CD14-positive monocyte (primary cell): ENCODE data around the gene MRPS33. TPM values are rescaled to one million over a fixed set of nuclear protein-coding genes. Genes with fewer than 3 reads are reported as not detected.

ENCODE experiments used
- DNase-seq, 3 donors: peaks; one replicate each; pipeline ENCODE4 v3.0.0-alpha.2; 2011 to 2022
- H2AFZ ChIP-seq: 2 replicates; pipeline ENCODE4 v1.6.0; 2012; ENCODE audit warnings: mild to moderate bottlenecking, low read depth, low read length, inconsistent platforms; ENCODE audit not compliant: insufficient read depth, poor library complexity, severe bottlenecking
- H3K27ac ChIP-seq, 2 donors: 1 replicate in 1 of 2; 2 replicates in 1 of 2; pipeline ENCODE4 v1.5.1; 2012 to 2013; ENCODE audit warnings: low read length in 2 of 2, control low read depth in 1 of 2, inconsistent platforms in 1 of 2, low read depth in 1 of 2, mild to moderate bottlenecking in 1 of 2
- H3K27me3 ChIP-seq, 2 donors: one replicate each; pipeline versions ENCODE4 v1.6.0 to v1.6.1; 2011 to 2013; ENCODE audit warnings: low read length in 2 of 2; ENCODE audit not compliant: control insufficient read depth in 2 of 2, insufficient read depth in 2 of 2
- H3K36me3 ChIP-seq, 2 donors: replicated peaks in 1 of 2; 1 replicate in 1 of 2; 2 replicates in 1 of 2; pipeline versions ENCODE4 v1.5.1 to v1.6.1; 2012 to 2013; ENCODE audit warnings: low read length in 2 of 2, control low read depth in 1 of 2, inconsistent platforms in 1 of 2, mild to moderate bottlenecking in 1 of 2; ENCODE audit not compliant: insufficient read depth in 2 of 2, control insufficient read depth in 1 of 2
- H3K4me1 ChIP-seq, 2 donors: 1 replicate in 1 of 2; 2 replicates in 1 of 2; pipeline versions ENCODE4 v1.5.1 to v1.6.1; 2012 to 2013; ENCODE audit warnings: low read length in 2 of 2, control low read depth in 1 of 2, inconsistent platforms in 1 of 2, mild to moderate bottlenecking in 1 of 2, moderate library complexity in 1 of 2; ENCODE audit not compliant: insufficient read depth in 2 of 2, control insufficient read depth in 1 of 2
- H3K4me2 ChIP-seq: replicated peaks from 2 replicates; pipeline ENCODE3; 2012; ENCODE audit warnings: low read length, moderate library complexity, mild to moderate bottlenecking; ENCODE audit not compliant: poor library complexity, severe bottlenecking; ENCODE audit errors: extremely low read depth
- H3K4me3 ChIP-seq, 3 experiments: fragments of 200-600 bp in 1 of 3; sonication (generic) in 1 of 3; replicated peaks in 1 of 3; 1 replicate in 2 of 3; 2 replicates in 1 of 3; pipeline ENCODE4 v1.5.1; 2011 to 2013; ENCODE audit warnings: low read length in 3 of 3, mild to moderate bottlenecking in 3 of 3, control low read depth in 2 of 3, low read depth in 2 of 3, inconsistent platforms in 1 of 3, moderate library complexity in 1 of 3
- H3K79me2 ChIP-seq: 2 replicates; pipeline ENCODE4 v1.6.0; 2012; ENCODE audit warnings: mild to moderate bottlenecking, control low read depth, inconsistent platforms, low read length, moderate library complexity; ENCODE audit not compliant: insufficient read depth
- H3K9ac ChIP-seq: 2 replicates; pipeline ENCODE4 v1.6.0; 2017; ENCODE audit warnings: low read length, mild to moderate bottlenecking; ENCODE audit not compliant: insufficient read depth, poor library complexity, severe bottlenecking
- H3K9me3 ChIP-seq, 2 donors: replicated peaks in 1 of 2; 1 replicate in 1 of 2; 2 replicates in 1 of 2; pipeline versions ENCODE4 v1.5.1 to v1.6.1; 2012 to 2013; ENCODE audit warnings: low read length in 2 of 2, control low read depth in 1 of 2; ENCODE audit not compliant: control insufficient read depth in 1 of 2, insufficient read depth in 1 of 2
- H4K20me1 ChIP-seq: 2 replicates; pipeline ENCODE4 v1.6.0; 2012; ENCODE audit warnings: mild to moderate bottlenecking, low read length, control low read depth, moderate library complexity; ENCODE audit not compliant: insufficient read depth
- H3K27ac Mint-ChIP-seq, 7 donors: one replicate each; pipeline ENCODE4 v1.8.0; 2020; ENCODE audit warnings: mild to moderate bottlenecking in 7 of 7, mixed read lengths in 7 of 7, moderate library complexity in 6 of 7, inconsistent platforms in 2 of 7
- H3K27me3 Mint-ChIP-seq, 3 donors: one replicate each; pipeline ENCODE4 v1.8.0; 2021 to 2022; ENCODE audit warnings: low read depth in 3 of 3, mild to moderate bottlenecking in 3 of 3, mixed read lengths in 3 of 3, moderate library complexity in 3 of 3, inconsistent platforms in 1 of 3
- H3K36me3 Mint-ChIP-seq, 2 donors: one replicate each; pipeline ENCODE4 v1.8.0; 2020; ENCODE audit warnings: mixed read lengths in 2 of 2, inconsistent platforms in 1 of 2, mild to moderate bottlenecking in 1 of 2
- H3K4me1 Mint-ChIP-seq: one replicate; pipeline ENCODE4 v1.8.0; 2020; ENCODE audit warnings: mild to moderate bottlenecking, mixed read lengths
- H3K4me3 Mint-ChIP-seq, 2 donors: one replicate each; pipeline ENCODE4 v1.8.0; 2020; ENCODE audit warnings: mild to moderate bottlenecking in 2 of 2, mixed read lengths in 2 of 2, moderate library complexity in 1 of 2
- H3K9me3 Mint-ChIP-seq, 7 donors: one replicate each; pipeline ENCODE4 v1.8.0; 2020 to 2022; ENCODE audit warnings: mixed read lengths in 7 of 7, mild to moderate bottlenecking in 6 of 7, moderate library complexity in 6 of 7, inconsistent platforms in 2 of 7
- CTCF ChIP-seq: fragments of 200-600 bp; IDR thresholded peaks from one replicate; pipeline ENCODE4 v1.8.0; 2022; ENCODE audit warnings: antibody characterized with exemption, mild to moderate bottlenecking
- WGBS: methylation state at CpG from one replicate; pipeline ENCODE4 v1.1.5; 2013; ENCODE audit warnings: missing lambda C conversion rate; ENCODE audit not compliant: insufficient coverage; 5-methylcytosine and 5-hydroxymethylcytosine counted together
- intact Hi-C, 2 donors: fragments of 100-400 bp; cut with micrococcal nuclease; formaldehyde crosslinking; loops; one replicate each; pipeline versions ENCODE4 v1.15.0 to v1.15.1; 2023
- polyA plus RNA-seq, 3 donors: library from polyadenylated mRNA; depleted of rRNA in 1 of 3; unstranded in 2 of 3; stranded (reverse) in 1 of 3; fragments of 300-500 nt in 2 of 3; fragments of >200 nt in 1 of 3; fragmentation: Illumina TruSeq in 2 of 3; gene quantifications; 1 replicate in 2 of 3; 2 replicates in 1 of 3; pipeline ENCODE4 v1.2.3, GENCODE V29; 2012 to 2021

Gene MRPS33
- polyA plus RNA-seq, 3 donors = 8.9 to 52.7 (median 45.0) TPM

DNA sequence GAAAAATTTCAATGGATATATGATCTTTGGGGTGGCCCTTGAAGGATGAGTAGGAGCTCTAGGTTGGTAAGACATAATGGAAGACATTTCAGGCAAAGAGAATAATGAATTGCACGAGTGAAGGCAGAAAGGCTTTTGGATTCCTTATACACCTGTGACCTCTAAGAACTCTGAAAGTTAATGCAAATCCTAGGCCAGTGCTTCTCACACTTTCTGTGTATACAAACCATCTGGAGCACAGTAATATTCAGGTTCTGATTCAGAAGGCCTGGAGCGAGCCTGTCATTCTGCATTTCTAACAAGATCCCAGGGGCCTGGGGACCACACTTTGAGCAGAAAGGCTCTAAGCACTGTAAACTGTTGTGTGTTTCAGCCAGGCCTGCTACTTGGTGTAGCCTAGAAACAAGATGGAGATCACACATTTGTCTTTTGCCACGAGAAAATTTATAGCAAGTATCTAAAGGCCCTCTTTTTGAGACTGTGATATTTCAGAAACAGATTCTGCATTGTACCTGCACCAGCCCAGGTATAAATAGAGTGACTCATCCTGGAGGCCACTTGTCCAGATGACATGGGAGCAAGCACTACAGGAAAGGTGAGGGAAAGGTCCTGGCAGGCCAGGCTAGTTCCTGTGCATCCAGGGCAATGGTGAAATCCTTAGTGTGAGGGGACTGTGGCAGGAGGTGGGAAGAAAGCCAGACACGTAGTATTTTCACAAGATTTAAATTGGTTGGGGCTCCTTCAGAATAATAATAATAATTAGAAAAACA, 24.4 kb downstream of the MRPS33 start:
- H3K36me3 Mint-ChIP-seq = no peaks in the 10 kb centered on the region
- H3K27ac Mint-ChIP-seq = no peak overlapping the region
- H3K9ac ChIP-seq = no peak overlapping the region
- H3K4me1 ChIP-seq = no peaks in the 10 kb centered on the region
- no peaks in the 10 kb centered on the region for H3K27me3 ChIP-seq
- H3K79me2 ChIP-seq = no peaks in the 10 kb centered on the region
- peaks cover 0 to 3% (median 0%) of the 10 kb centered on the region in 3 donors for H3K27me3 Mint-ChIP-seq
- H3K9me3 ChIP-seq = no peaks in the 10 kb centered on the region
- H3K4me3 ChIP-seq = no peak overlapping the region
- H3K4me1 Mint-ChIP-seq = no peaks in the 10 kb centered on the region
- no peak overlapping the region for H3K4me2 ChIP-seq
- 100% methylated on average over 2 of the region's 4 CpGs for WGBS
- no peaks in the 10 kb centered on the region for H3K9me3 Mint-ChIP-seq
- H3K27ac ChIP-seq = no peak overlapping the region
- DNase-seq = no peak
- intact Hi-C loops = no loop called here
- no peak overlapping the region for H3K4me3 Mint-ChIP-seq
- no peaks in the 10 kb centered on the region for H4K20me1 ChIP-seq
- H2AFZ ChIP-seq = no peak overlapping the region
- TF ChIP-seq CTCF = no peak
- H3K36me3 ChIP-seq = no peaks in the 10 kb centered on the region

DNA sequence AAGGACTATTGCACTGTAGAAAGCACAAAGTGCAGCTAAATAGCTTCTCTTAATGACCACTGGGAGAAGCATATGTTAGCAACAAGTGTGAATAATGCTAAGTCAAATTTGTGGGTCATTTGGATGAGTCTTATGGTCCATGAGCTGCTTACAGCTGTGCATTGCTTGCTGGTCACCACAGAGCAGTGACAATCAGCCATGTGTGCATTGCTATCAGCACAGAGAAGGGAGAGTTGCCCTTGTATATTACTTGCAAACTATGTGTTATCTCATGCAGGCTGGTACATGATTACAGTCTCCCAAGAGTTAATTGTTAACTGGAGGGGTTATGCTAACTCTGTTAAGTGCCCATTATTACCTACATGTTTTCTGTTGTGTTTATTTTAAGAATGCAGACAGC, 25.7 kb downstream of the MRPS33 start:
- Histone ChIP-seq H2AFZ (no peak overlapping the region), H3K4me1 (no peaks in the 10 kb centered on the region), H3K36me3 (no peaks in the 10 kb centered on the region), H3K4me3 (no peak overlapping the region), H3K27me3 (no peaks in the 10 kb centered on the region), H3K27ac (no peak overlapping the region), H4K20me1 (no peaks in the 10 kb centered on the region), H3K79me2 (no peaks in the 10 kb centered on the region), H3K4me2 (no peak overlapping the region), H3K9ac (no peak overlapping the region), H3K9me3 (peaks cover 3% of the 10 kb centered on the region in 2 donors)
- DNase-seq = no peak
- Mint-ChIP-seq H3K9me3 (peaks cover 0 to 4% (median 2%) of the 10 kb centered on the region in 7 donors), H3K27ac (no peak overlapping the region), H3K36me3 (no peaks in the 10 kb centered on the region), H3K27me3 (peaks cover 0 to 3% (median 0%) of the 10 kb centered on the region in 3 donors), H3K4me1 (no peaks in the 10 kb centered on the region), H3K4me3 (no peak overlapping the region)
- TF ChIP-seq CTCF = no peak
- intact Hi-C loops = loop anchor here (10.0 kb wide), 1 partner anchor 174 kb away; no protein-coding TSS in a partner anchor
